T-helper 22 cell (primary cell): ENCODE measurements around the gene VASH2.
"Not testable (repeated sequence)": the region's sequence is repeated elsewhere in the genome, so short reads cannot be mapped to it uniquely, and the experiment has no call there.

Experiments used
- DNase-seq: peaks from one replicate; pipeline ENCODE4 v3.0.0-alpha.2; 2020; ENCODE audit warnings: low read depth

The VASH2 gene

GRCh38 chr1:212950243-212951125, at the start of gene VASH2:
Gene VASH2, plus strand, starts transcription at chr1:212950541. Its CDS starts 1,002 bp downstream, at chr1:212951543.
- DNase-seq, result peak; percentile 24

- DNase-seq, result no peak
These were observed 49.1 kb upstream of the VASH2 start for GRCh38 chr1:212901290-212901689.

- no peak for DNase-seq
These were observed 48.3 kb upstream of the VASH2 start for GRCh38 chr1:212902054-212902453.

GRCh38 chr1:212903664-212904063, 46.7 kb upstream of the VASH2 start:
- DNase-seq, result no peak

- not testable (repeated sequence) for DNase-seq
These were observed 42.3 kb upstream of the VASH2 start for GRCh38 chr1:212908071-212908470.

- no peak for DNase-seq
These were observed 41.4 kb upstream of the VASH2 start for GRCh38 chr1:212908971-212909370.

GRCh38 chr1:212909652-212910063, 40.7 kb upstream of the VASH2 start:
- DNase-seq, result no peak

GRCh38 chr1:212910213-212910612, 40.1 kb upstream of the VASH2 start:
- DNase-seq, result not testable (repeated sequence)

GRCh38 chr1:212913638-212914037, 36.7 kb upstream of the VASH2 start:
- not testable (repeated sequence) for DNase-seq

- DNase-seq, result not testable (repeated sequence)
These were observed 36.2 kb upstream of the VASH2 start for GRCh38 chr1:212914110-212914509.

GRCh38 chr1:212914789-212915188, 35.6 kb upstream of the VASH2 start:
- no peak for DNase-seq

GRCh38 chr1:212915245-212916091, 34.9 kb upstream of the VASH2 start:
- no peak for DNase-seq

GRCh38 chr1:212916481-212917133, 33.7 kb upstream of the VASH2 start:
- DNase-seq, result no peak

- DNase-seq, result no peak
These were observed 33.2 kb upstream of the VASH2 start for GRCh38 chr1:212917134-212917485.

- DNase-seq, result no peak
These were observed 32.5 kb upstream of the VASH2 start for GRCh38 chr1:212917858-212918257.

GRCh38 chr1:212918824-212919223, 31.5 kb upstream of the VASH2 start:
- no peak for DNase-seq

- DNase-seq, result no peak
These were observed 30.1 kb upstream of the VASH2 start for GRCh38 chr1:212920246-212920645.

GRCh38 chr1:212920896-212921295, 29.4 kb upstream of the VASH2 start:
- no peak for DNase-seq

GRCh38 chr1:212922016-212922415, 28.3 kb upstream of the VASH2 start:
- DNase-seq, result no peak

- DNase-seq, result no peak
These were observed 24.0 kb upstream of the VASH2 start for GRCh38 chr1:212926372-212926771.

GRCh38 chr1:212928323-212929291, 21.7 kb upstream of the VASH2 start:
- DNase-seq, result no peak
